HG02840 (cell line): ENCODE results near the gene DYNC2H1.

ENCODE experiments used
- ATAC-seq: cut with Tn5 transposase; IDR thresholded peaks from one replicate; pipeline ENCODE4 v1.9.1; 2021; ENCODE audit warnings: mild to moderate bottlenecking, moderate library complexity, moderate number of reproducible peaks; ENCODE audit not compliant: unreplicated experiment, low FRiP score

DYNC2H1 gene

DNA sequence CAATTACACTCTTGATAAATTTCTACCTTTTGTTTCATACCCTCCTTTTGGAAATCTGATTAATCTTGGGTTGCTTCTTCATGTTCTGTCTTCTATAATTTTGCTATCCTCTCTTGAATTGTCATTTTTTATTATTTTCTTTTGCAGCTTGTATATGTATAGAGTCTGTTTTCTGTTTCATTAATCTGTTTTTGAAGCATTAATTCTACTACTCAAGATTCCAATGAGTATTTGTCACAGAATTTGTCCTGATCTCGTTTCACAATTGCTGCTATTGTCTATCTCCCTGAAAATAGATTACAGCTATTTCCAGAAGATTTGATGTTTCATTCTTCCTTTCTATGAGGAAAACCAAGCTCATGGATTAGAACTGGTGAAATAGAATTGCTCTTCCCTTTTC is 406.1 kb downstream of the DYNC2H1 start:
- no peak for ATAC-seq

DNA sequence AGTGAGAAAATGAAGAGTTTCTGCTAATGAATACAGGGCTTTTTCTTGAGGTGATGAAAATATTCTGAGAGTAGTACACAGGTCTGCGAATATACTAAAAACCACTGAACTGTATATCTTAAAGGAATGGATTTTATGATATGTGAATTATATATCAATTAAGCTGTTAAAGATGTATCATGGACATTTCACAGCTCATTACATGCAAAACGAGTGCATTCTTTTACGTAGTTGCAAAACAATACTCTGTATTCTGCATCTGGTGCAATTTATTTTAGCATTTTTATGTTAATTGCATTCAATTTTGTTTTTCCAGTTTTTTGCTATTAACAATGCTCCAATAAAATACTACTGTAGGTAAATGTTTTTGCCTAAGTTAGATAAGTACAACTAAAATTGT is 411.6 kb downstream of the DYNC2H1 start:
- ATAC-seq = no peak

DNA sequence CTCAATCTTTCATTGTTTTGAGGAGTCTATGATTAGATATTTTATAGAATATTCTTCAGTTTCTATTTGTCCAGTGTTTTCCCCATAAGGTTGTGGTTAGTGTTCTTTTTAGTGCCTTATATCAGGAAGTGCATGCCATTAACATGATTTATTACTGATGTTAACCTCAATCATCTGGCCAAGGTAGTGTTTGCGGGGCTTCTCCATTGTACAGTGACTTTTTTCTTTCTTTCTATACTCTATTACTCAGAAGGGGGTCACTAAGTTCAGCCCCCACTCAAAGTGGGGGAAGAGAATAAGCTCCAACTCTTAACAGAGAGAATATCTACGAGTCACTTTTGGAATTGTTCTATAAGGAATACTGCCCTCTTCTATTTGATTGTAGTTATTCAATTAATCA is 415.8 kb downstream of the DYNC2H1 start:
- no peak for ATAC-seq

DNA sequence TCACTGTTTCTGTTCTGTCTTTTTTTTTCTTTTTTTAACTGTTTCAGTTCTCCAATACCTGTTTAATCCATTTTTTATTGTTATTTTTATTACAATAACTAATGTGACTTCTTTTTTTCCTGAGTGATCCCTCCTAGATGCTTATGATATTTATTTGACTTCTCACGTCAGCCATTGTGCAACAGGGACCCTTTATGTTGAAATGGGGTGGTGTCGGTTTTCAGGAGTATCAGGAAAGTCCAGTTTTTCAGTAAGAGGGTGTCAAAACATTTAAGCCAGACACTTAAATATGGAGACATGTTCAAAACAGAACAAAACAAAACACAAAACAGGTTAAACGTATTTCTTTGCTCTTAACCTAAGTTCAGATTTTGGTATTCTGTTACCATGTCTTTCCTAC is 418.8 kb downstream of the DYNC2H1 start:
- no peak for ATAC-seq

DNA sequence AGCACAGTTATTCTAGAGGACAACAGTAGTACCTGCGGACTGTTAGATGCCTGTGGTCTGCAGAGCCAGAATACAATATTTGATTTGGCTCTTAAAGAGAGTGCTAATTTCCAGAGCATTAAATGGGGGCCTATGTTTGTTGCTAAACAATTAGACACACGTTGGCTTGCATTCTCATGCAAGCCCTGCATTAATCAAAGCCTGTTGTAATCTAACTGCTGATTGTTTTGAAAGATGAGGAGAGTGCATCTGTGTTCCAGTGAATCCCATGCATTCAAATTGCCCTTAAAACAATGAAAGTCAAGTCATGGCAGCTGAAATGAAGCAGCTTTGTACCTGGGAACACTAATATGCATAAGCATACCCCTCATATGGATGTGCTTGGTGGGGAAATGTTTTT is 419.4 kb downstream of the DYNC2H1 start:
- no peak for ATAC-seq

DNA sequence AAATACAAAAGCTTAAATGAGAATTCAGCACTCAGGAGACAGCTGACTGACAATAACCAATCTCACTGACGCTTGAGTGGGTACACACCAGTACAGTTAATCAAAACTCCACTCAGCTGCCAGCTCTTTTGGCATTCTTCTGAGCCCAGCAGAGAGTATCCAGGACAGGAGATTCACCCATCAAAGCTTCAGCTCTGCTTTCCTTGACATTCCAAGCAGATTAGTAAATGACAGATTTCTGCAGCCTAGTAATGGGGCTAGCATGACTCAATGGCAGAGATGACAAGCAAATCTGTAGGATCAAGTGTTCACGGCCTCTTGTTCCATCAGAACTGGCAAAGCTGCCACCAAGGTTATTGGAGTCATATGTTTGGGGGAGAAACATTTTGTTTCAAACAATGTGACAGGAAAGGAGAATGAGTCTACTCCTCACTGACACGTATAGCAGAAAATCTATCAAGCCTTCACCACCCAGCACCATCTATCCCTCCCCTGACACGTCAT is 420.0 kb downstream of the DYNC2H1 start:
- no peak for ATAC-seq
